ENCODE data around the gene DIAPH3.

DIAPH3 gene

GRCh38 chr13:59658027-59658737, 505.5 kb downstream of the DIAPH3 start:
- DNase-seq, result no peak

GRCh38 chr13:59653916-59654315, 509.8 kb downstream of the DIAPH3 start:
- no peak for DNase-seq

- no peak for DNase-seq
Measured at GRCh38 chr13:59651479-59651878, 512.2 kb downstream of the DIAPH3 start.

GRCh38 chr13:59643906-59644626, 519.7 kb downstream of the DIAPH3 start:
- no peak for DNase-seq

- DNase-seq, result no peak
Measured at GRCh38 chr13:59643364-59643841, 520.3 kb downstream of the DIAPH3 start.

DNA sequence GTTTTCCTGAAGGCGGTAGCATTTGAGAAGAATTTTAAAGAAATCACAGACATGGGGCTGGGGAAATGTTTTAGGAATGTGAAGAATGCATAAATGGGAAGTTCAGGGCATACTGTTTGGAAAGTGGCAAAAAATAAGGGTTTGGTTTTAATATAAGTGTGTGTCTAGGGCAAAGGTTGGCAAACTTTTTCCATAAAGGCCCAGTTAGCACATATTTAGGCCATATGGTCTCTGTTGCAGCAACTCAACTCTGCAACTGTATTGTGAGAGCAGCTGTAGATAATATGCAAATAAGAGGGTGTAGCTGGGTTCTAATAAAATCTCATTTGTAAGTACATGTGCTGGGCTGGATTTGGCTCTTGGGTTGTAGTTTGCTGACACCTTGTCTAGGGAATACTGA, 521.9 kb downstream of the DIAPH3 start:
- DNase-seq, result no peak

- no peak for DNase-seq
Measured at GRCh38 chr13:59641261-59641660, 522.5 kb downstream of the DIAPH3 start.

DNA sequence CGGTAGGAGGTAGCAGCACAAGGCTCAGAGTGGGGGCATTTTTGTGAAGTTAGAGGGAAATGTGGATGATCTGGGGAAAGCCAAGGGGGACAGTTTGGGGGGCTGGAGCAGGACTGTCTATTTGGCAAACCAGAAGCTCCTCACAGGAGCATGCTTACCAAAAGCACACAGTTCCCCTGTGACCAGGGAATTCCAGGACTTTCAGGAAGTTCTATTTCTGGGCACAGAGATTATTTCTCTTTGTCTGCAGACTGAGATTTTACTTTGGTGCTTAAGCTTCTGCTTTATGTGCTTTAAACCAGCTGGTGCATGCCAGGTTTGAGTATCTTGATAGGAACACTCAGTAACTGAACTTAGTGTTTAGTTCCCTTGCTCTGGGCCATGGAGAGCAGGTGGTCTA, 525.3 kb downstream of the DIAPH3 start:
- DNase-seq, result no peak

- DNase-seq, result no peak
Measured at GRCh38 chr13:59635589-59635988, 528.1 kb downstream of the DIAPH3 start.

GRCh38 chr13:59633290-59633689, 530.4 kb downstream of the DIAPH3 start:
- DNase-seq, result no peak

DNA sequence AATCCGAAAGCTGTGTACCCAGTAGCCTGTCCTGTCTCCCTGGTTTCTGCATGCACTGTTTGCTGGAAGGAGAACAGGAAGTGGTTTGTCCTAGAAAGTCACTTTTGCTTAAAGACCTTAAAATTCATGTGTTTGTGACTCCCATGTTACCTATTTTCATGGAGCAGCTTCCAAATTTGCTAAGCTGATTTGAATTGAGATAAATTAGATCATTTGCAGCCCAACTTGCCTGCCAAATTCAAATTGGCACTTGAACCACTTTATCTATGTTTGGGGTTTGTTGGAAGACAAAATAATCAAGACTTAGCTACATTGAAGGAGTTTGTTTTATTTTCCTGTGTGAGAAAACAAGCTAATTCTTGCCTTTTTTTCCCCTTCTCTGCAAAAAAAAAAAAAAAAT, 532.5 kb downstream of the DIAPH3 start:
- no peak for DNase-seq

DNA sequence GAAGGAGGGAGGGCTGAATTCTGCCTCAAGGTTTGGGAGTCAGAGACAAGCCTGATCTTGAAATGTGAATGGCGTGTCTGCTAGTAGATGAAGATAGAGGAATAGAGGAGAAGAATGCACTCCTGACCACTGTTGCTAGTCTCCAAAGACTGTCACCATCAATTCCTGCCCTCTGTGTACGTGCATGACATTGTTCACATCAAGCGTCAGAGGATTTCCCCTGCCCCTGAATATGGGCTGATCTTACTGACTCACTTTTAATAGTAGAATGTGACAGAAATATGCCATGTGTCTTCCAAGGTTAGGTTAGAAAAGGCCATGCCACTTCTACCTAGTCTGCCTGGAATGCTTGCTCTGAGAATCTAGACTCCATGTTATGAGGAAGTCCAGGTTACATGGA, 538.6 kb downstream of the DIAPH3 start:
- no peak for DNase-seq

GRCh38 chr13:59623206-59623915, 540.4 kb downstream of the DIAPH3 start:
- DNase-seq, result no peak

GRCh38 chr13:59621773-59622172, 542.0 kb downstream of the DIAPH3 start:
- DNase-seq, result no peak
